A673 (cell line): ENCODE data around the gene USP32.

Experiments used
- EZH2 ChIP-seq: fragments of 200-600 bp; sonication (generic); IDR thresholded peaks from 2 replicates; pipeline ENCODE4 v1.6.1; 2017; ENCODE audit warnings: borderline replicate concordance, low read depth, mild to moderate bottlenecking, mixed read lengths, antibody characterized with exemption, low read length; ENCODE audit not compliant: poor library complexity, severe bottlenecking
- TF ChIP-seq, protein P1 (sequence below): fragments of 300-800, 200-600 bp; sonication (generic); conservative IDR thresholded peaks from 2 replicates; pipeline ENCODE4 v1.5.1; 2017; ENCODE audit warnings: low read depth, mild to moderate bottlenecking, antibody characterized with exemption, low read length, moderate library complexity, mixed read lengths

GRCh38 chr17:60435244-60436167, 43.6 kb upstream of the USP32 start:
- TF ChIP-seq, protein P1, sequence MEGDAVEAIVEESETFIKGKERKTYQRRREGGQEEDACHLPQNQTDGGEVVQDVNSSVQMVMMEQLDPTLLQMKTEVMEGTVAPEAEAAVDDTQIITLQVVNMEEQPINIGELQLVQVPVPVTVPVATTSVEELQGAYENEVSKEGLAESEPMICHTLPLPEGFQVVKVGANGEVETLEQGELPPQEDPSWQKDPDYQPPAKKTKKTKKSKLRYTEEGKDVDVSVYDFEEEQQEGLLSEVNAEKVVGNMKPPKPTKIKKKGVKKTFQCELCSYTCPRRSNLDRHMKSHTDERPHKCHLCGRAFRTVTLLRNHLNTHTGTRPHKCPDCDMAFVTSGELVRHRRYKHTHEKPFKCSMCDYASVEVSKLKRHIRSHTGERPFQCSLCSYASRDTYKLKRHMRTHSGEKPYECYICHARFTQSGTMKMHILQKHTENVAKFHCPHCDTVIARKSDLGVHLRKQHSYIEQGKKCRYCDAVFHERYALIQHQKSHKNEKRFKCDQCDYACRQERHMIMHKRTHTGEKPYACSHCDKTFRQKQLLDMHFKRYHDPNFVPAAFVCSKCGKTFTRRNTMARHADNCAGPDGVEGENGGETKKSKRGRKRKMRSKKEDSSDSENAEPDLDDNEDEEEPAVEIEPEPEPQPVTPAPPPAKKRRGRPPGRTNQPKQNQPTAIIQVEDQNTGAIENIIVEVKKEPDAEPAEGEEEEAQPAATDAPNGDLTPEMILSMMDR = peak; percentile 90
- no peak for TF ChIP-seq EZH2
